Measurements from ENCODE around the gene IMMP2L. TPM values are rescaled to one million over a fixed set of nuclear protein-coding genes. Genes with fewer than 3 reads are reported as not detected.
"Not testable (repeated sequence)": the region's sequence is repeated elsewhere in the genome, so short reads cannot be mapped to it uniquely, and the experiment has no call there.

The IMMP2L gene
- total RNA-seq, 4 donors from 2014 or later: 12.0 to 22.2 (median 17.5) TPM

DNA sequence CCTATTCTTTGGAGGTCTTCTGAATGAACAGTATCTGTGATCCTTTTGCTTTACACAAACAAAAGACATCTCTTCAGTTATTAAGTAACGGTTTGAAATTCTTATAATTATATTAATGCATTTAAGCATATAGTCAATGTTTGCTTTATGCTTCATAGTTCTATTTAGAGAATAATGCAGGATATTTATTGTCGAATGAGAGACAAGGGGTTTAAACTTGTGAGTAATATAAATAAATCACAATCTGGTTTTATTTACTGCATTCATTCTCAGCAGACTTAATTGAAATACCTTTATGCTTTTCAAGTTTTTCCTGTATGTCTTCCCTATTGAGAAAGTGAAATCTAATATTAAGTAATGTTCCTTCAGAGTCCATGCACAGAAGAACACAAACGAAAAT, 620.9 kb downstream of the IMMP2L start:
- no peak for DNase-seq (ENCODE audit: extremely low spot score)
- intact Hi-C loops (cut with DNase I): no loop called here
- Histone ChIP-seq H3K4me1 (peaks cover 3 to 24% (median 14%) of the 10 kb centered on the region in 4 donors), H3K36me3 (no peaks in the 10 kb centered on the region), H3K27ac (replicated peaks in 1 of 4) (no peak overlapping the region), H3K9me3 (no peaks in the 10 kb centered on the region), H3K4me3 (no peak overlapping the region), H3K27me3 (no peaks in the 10 kb centered on the region)
- WGBS: 94% methylated on average over 3 of the region's 3 CpGs
- TF ChIP-seq POLR2AphosphoS5 (IDR thresholded peaks at IDR 0.05): no peak
- no peak for TF ChIP-seq EP300 (IDR thresholded peaks at IDR 0.05)
- TF ChIP-seq POLR2A (IDR thresholded peaks at IDR 0.05; ENCODE audit: low read depth): no peak
- TF ChIP-seq, protein P1, sequence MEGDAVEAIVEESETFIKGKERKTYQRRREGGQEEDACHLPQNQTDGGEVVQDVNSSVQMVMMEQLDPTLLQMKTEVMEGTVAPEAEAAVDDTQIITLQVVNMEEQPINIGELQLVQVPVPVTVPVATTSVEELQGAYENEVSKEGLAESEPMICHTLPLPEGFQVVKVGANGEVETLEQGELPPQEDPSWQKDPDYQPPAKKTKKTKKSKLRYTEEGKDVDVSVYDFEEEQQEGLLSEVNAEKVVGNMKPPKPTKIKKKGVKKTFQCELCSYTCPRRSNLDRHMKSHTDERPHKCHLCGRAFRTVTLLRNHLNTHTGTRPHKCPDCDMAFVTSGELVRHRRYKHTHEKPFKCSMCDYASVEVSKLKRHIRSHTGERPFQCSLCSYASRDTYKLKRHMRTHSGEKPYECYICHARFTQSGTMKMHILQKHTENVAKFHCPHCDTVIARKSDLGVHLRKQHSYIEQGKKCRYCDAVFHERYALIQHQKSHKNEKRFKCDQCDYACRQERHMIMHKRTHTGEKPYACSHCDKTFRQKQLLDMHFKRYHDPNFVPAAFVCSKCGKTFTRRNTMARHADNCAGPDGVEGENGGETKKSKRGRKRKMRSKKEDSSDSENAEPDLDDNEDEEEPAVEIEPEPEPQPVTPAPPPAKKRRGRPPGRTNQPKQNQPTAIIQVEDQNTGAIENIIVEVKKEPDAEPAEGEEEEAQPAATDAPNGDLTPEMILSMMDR (IDR thresholded peaks at IDR 0.05): no peak

DNA sequence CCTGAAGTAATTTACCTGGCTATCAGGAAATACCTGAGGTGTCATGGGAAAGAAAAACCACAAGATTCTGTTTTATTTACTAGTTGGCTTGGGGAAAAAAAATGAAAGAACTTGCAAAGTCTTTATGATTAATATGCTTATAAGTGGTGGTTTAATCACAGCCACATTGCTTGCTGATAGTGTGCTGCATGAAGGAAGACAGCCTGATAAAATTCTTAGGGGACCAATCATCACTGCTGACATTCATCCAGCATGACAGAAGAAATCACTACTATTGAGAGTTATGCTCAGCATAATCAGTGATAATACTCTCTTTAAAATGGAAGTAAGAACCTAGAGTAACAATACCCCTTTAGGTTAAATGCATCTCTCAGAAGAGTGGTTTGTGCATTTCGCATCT, 621.5 kb downstream of the IMMP2L start:
- DNase-seq (ENCODE audit: extremely low spot score): no peak
- Histone ChIP-seq H3K9me3 (no peaks in the 10 kb centered on the region), H3K4me3 (no peak overlapping the region), H3K4me1 (peaks cover 3 to 24% (median 14%) of the 10 kb centered on the region in 4 donors), H3K36me3 (no peaks in the 10 kb centered on the region), H3K27ac (replicated peaks in 1 of 4) (no peak overlapping the region), H3K27me3 (no peaks in the 10 kb centered on the region)
- 100% methylated on average over 1 of the region's 1 CpG for WGBS
- TF ChIP-seq POLR2AphosphoS5 (IDR thresholded peaks at IDR 0.05) (no peak), EP300 (IDR thresholded peaks at IDR 0.05) (no peak), POLR2A (IDR thresholded peaks at IDR 0.05; ENCODE audit: low read depth) (no peak)
- TF ChIP-seq, protein P1 (IDR thresholded peaks at IDR 0.05): no peak
- intact Hi-C loops (cut with DNase I): no loop called here

DNA sequence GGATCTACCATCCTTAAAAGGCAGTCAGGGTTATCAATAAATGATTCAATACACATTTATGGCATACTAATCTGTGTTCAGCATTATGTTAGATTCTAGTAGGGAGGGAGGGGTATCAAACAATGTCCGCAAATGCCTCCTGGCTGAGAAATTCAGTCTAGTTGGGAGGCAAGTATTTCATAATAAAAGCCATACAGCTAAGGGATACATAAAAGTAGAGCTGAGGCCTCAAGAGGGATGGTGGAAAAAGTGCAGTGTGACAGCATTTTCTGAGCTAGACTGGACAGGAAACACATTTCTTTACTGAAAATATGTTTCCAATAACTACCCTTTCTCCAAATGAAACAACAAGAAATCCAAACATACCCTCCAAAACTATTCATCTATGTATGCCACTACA, 624.1 kb downstream of the IMMP2L start:
- no peak for DNase-seq (ENCODE audit: extremely low spot score)
- WGBS: 100% methylated on average over 1 of the region's 1 CpG

DNA sequence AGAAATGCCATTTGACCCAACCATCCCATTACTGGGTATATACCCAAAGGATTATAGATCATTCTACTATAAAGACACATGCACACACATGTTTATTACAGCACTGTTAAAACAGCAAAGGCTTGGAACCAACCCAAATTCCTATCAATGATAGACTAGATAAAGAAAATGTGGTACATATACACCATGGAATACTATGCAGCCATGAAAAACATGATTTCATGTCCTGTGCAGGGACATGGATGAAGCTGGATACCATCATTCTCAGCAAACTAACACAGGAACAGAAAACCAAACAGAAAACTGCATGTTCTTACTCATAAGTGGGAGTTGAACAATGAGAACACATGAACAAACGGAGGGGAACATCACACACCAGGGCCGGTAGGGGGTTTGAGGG, 625.6 kb downstream of the IMMP2L start:
- DNase-seq (ENCODE audit: extremely low spot score); H3K36me3 ChIP-seq; H3K27me3 ChIP-seq; H3K27ac ChIP-seq (replicated peaks in 1 of 4); H3K4me3 ChIP-seq; intact Hi-C loops (cut with DNase I); H3K4me1 ChIP-seq; H3K9me3 ChIP-seq: not testable (repeated sequence)
- 99% methylated on average over 2 of the region's 2 CpGs for WGBS

More for the DNA sequence above, 624.1 kb downstream of the IMMP2L start:
- Histone ChIP-seq H3K4me3 (no peak overlapping the region), H3K27ac (replicated peaks in 1 of 4) (no peak overlapping the region), H3K9me3 (no peaks in the 10 kb centered on the region), H3K36me3 (no peaks in the 10 kb centered on the region), H3K27me3 (no peaks in the 10 kb centered on the region), H3K4me1 (peaks cover 0 to 5% (median 2%) of the 10 kb centered on the region in 4 donors)
- intact Hi-C loops (cut with DNase I): no loop called here
- no peak for TF ChIP-seq POLR2A (IDR thresholded peaks at IDR 0.05; ENCODE audit: low read depth)
- no peak for TF ChIP-seq POLR2AphosphoS5 (IDR thresholded peaks at IDR 0.05)
- TF ChIP-seq, protein P1 (IDR thresholded peaks at IDR 0.05): no peak
- no peak for TF ChIP-seq EP300 (IDR thresholded peaks at IDR 0.05)

DNA sequence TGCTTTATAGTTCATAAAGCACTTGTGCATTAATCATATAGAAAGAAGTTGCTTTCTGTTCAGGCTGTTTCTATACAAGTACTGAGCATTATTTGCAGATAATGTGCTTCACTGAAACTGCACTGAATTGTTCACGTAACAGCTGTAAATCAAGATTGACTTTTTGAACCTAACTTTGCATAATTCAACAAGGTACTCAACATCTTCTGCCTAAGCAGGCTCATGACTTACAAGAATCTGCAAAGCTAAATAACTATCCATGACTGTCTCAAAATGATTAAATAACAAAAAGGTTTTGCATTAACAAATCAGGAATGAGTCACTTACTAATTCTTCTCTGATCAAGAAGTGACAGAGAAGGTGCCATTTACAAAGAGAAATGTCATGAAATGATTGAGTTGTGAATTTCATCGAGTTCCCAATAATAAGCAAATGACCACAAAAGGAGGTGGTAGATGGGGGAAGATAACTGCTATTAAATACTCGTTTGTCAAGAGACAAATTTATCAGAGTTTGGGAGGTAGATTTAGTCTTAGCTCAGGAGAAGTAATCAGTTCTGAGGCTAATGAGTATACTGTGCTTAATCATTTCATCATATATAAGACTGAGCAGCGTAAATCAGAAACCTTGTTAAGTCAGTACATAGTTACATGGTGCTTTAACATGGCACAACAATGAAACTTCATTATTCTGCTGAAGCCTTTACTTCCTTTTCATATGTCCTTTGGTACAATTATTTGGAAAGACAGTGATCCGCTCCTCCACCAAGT, 632.6 kb downstream of the IMMP2L start:
- Histone ChIP-seq H3K27ac (replicated peaks in 1 of 4) (no peak overlapping the region), H3K27me3 (no peaks in the 10 kb centered on the region), H3K4me1 (no peaks in the 10 kb centered on the region), H3K36me3 (no peaks in the 10 kb centered on the region), H3K9me3 (no peaks in the 10 kb centered on the region), H3K4me3 (no peak overlapping the region)
- WGBS: 77% methylated on average over 5 of the region's 5 CpGs
- intact Hi-C loops (cut with DNase I): no loop called here
- no peak for TF ChIP-seq POLR2A (IDR thresholded peaks at IDR 0.05; ENCODE audit: low read depth)
- TF ChIP-seq EP300 (IDR thresholded peaks at IDR 0.05): no peak
- TF ChIP-seq, protein P1 (IDR thresholded peaks at IDR 0.05): no peak
- TF ChIP-seq POLR2AphosphoS5 (IDR thresholded peaks at IDR 0.05): no peak
- no peak for DNase-seq (ENCODE audit: extremely low spot score)

Data from esophagus muscularis mucosa (tissue), 4 donors.